Fibroblast of the aortic adventitia (primary cell): Measurements from ENCODE around the gene CEP95. TPM values are rescaled to one million over a fixed set of nuclear protein-coding genes. Genes with fewer than 3 reads are reported as not detected.

ENCODE experiments used
- DNase-seq: peaks from one replicate; pipeline ENCODE4 v3.0.0-alpha.2; 2010; ENCODE audit warnings: low read depth
- H3K4me3 ChIP-seq: 2 replicates; pipeline ENCODE4 v1.5.1; 2011; ENCODE audit warnings: low read depth, mild to moderate bottlenecking, control low read depth, low read length, moderate library complexity
- CTCF ChIP-seq: IDR thresholded peaks from 2 replicates; pipeline ENCODE4 v1.5.1; 2011; ENCODE audit warnings: mild to moderate bottlenecking, low read length, control low read depth, inconsistent platforms; ENCODE audit not compliant: insufficient read depth
- total RNA-seq: library from RNA; depleted of rRNA; stranded (reverse); fragments of >200 nt; gene quantifications from 2 replicates; pipeline ENCODE4 v1.2.3, GENCODE V29; 2012; ENCODE audit warnings: low replicate concordance

CEP95 gene
- total RNA-seq, 1 donor = 32.8 TPM

DNA sequence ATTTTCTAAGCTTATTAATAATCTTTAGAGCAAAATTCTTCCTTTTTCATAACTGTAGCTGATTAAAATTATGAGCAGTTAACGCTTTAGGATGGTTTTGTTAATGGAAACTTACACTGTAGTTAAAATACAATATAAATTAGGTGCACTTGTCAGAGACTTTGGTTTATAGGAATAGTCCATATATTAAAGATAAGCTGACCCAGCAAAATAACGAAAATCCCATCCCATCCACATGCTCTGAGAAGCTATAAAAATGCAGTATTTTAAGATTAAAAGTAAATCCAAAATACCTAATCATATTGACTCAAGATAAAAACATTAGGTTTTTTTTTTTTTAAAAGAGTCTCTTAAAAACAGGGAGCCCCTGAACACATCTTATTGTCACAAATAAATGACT is 38.0 kb downstream of the CEP95 start:
- no peak for TF ChIP-seq CTCF
- no peak for DNase-seq
- H3K4me3 ChIP-seq = no peak overlapping the region

GRCh38 chr17:64546716-64547115 is 39.9 kb downstream of the CEP95 start:
- TF ChIP-seq CTCF = no peak
- H3K4me3 ChIP-seq = no peak overlapping the region
- no peak for DNase-seq

DNA sequence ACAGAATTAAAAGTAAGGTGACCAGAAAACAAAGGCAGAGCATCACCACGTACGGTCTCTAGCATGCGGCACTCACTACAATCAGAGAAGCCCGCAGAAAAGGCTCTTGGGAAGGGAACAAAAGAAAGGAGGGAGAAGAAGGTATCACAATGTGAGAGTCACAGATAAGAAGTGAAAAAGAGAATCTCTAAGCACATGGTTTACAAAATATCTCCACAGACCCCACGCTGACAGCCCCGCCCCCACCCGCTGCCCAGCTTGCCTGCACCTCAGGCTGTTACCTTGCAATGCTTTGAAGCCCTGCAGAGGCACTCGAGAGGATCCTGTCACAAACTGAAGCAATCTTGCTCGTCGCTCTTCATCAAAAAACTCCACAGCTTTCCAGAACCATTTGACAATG is 40.5 kb downstream of the CEP95 start:
- H3K4me3 ChIP-seq = no peak overlapping the region
- TF ChIP-seq CTCF = no peak
- no peak for DNase-seq

DNA sequence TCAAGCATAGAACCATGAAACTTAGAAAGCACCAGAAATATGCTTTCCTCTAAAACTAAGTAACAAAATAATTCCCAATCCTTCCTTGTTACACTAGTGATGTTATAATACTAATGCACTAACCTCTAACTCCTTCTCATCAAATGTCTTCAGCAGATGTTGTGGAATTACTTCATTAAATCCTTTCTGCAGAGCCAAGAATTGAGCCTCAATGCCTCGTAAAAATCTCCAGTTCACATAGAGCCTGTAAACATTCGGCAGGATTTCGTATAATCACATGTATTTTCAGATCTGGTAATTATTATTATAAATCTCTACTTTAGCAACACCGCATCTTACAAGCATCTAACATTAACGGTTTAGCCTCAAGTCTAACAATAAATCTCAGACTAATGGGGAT is 44.7 kb downstream of the CEP95 start:
- TF ChIP-seq CTCF = no peak
- no peak for DNase-seq
- H3K4me3 ChIP-seq = no peak overlapping the region

DNA sequence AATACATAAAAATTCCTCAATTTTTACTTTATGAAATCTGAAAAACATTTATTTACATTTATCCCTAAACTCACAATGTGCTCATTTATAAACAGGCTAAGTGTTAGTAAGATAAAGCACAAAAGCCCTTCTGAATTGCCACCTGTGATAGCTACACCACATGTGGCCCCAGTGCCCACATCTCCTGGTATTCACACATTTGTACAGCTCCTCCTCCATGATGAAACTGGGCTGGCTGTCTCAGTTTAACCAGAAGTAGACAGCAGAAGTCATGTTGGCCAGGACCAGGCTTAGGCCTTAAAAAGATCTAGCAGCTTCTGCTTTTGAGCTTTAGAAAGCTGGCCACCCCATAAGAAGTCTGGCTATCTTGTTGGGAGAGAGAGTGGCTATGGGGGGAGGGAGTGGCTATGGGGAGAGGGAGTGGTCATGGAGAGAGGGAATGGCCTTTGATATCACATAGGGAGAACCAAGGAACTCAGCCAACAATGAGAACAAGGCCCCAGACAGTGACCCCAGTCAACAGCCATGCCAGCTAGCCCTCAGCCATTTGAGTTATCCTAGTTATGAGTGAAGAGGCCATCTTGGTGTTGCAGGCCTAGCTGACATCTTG is 47.4 kb downstream of the CEP95 start:
- no peak for DNase-seq
- no peak overlapping the region for H3K4me3 ChIP-seq
- no peak for TF ChIP-seq CTCF

DNA sequence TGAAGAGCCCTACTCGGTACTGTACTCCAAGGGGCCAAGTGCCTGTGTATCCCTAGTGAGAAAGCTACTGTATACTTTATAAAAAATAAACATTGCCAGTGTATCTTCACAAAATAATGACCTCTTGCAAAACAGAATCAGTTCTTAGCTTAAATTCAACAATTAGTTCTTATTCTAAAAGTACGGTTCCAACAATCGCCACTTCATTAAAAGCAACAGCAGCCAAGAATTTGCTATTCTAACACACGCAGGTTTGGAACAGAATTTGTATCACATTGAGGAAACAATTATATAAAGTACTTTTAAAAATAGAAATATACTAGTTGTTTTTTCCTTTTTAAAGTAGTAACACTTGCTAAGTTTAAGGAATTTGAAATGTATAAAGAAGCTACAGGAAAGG is 48.5 kb downstream of the CEP95 start:
- no peak for DNase-seq
- H3K4me3 ChIP-seq = no peak overlapping the region
- TF ChIP-seq CTCF = no peak

DNA sequence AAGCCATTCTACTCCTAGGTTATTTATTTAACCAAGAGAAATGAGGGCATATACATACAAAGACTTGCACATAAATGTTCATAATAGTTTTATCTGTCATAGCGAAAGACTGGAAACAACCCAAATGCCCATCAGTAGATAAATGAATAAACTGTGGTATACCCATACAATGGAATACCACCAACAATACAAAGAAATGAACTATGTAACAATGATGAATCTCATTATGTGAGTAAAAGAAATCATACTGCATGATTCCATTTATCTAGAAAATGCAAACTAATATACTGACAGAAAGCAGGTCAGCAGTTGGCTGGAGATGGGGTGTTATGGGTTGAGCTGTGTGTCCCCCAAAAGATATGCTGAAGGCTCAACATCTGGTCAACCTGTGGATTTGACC is 57.3 kb downstream of the CEP95 start:
- DNase-seq = no peak
- TF ChIP-seq CTCF = no peak
- no peak overlapping the region for H3K4me3 ChIP-seq
